GM10266 (cell line): Measurements from ENCODE around the gene SREBF1.

ENCODE experiments used
- DNase-seq: peaks from one replicate; pipeline ENCODE4 v3.0.0; 2012; ENCODE audit errors: extremely low spot score
- CTCF ChIP-seq: IDR thresholded peaks from 2 replicates; pipeline ENCODE4 v1.5.1; 2012; ENCODE audit warnings: mild to moderate bottlenecking, low read depth; ENCODE audit not compliant: control insufficient read depth, insufficient read depth; ENCODE audit errors: missing control alignments

The SREBF1 gene

GRCh38 chr17:17795946-17796786 lies 40.6 kb downstream of the SREBF1 start:
- no peak for DNase-seq
- TF ChIP-seq CTCF: no peak

GRCh38 chr17:17795296-17795695 lies 41.5 kb downstream of the SREBF1 start:
- no peak for DNase-seq
- no peak for TF ChIP-seq CTCF

- no peak for DNase-seq
- no peak for TF ChIP-seq CTCF
These were observed 42.4 kb downstream of the SREBF1 start for GRCh38 chr17:17794382-17794781.

GRCh38 chr17:17793378-17794214 lies 43.2 kb downstream of the SREBF1 start:
- no peak for DNase-seq
- no peak for TF ChIP-seq CTCF

- no peak for TF ChIP-seq CTCF
- no peak for DNase-seq
These were observed 44.0 kb downstream of the SREBF1 start for GRCh38 chr17:17792551-17793377.

GRCh38 chr17:17792037-17792550 lies 44.7 kb downstream of the SREBF1 start:
- TF ChIP-seq CTCF: no peak
- DNase-seq: no peak
